GM18873 (cell line): ENCODE measurements around the gene FOXN3.

ENCODE experiments used
- ATAC-seq: cut with Tn5 transposase; IDR thresholded peaks from one replicate; pipeline ENCODE4 v1.9.1; 2021; ENCODE audit warnings: mild to moderate bottlenecking, moderate library complexity, moderate number of reproducible peaks; ENCODE audit not compliant: unreplicated experiment, low FRiP score

The FOXN3 gene

DNA sequence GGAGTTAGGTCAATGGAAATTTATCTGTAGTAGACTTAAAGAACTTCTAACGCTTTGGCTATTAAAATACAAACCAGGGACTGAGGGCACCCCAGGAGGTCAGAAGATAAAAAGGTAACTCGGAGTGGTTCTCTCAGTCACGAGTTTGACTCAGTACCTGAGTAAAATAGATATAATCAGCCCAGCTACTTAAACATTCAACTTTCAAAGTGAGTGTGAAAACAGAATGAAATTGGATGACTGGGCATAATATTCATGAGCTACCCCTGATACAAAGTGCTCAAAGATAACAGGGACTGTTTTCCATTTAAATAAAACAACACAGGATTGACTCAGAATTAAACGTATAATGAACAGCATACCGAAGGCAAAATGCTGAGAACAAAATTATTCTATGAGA, 75.0 kb downstream of the FOXN3 start:
- no peak for ATAC-seq

DNA sequence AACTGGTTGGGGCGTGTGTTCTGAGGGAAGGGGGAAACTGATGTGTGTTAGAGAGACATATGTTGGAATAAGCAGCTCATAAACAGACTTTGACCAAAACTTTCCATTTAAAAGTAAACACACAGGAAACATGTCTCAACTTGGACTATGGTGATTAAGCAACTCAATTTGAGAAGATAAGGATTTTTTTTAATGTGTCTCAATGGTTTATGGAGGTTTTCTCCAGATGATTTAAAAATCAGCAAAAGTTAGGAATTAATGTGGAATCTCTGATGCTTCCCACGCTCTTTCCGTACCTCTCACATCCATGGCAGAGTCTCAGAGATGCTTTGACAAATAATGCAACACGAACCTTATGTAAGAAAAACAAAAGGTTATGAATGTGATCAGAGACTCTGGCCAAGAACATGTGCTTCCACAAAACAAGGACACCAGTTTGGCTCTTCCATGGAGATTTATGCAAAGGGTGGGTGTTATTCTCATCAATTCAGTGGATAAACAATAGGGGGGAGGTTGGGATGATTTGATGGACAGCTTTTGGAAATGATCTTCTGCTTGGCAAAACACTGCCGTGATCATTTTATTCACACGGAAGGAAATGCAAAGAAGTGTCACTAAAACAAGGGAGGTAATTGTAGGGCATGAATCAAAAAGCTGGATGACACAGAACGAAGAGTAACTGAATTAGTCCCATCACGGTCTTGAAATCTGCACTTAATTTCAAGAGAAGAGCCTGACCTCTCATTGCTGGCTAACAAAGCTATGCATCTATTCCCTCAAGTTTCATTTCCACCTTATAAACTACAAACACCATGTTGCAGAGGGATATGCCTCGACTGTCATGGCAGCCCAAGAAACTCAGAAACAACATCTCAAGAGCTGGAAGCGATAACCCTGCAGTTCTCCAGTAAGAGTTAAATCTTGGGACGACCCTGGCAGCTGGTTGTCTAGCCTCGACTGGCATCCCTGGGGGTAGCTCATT, 76.5 kb downstream of the FOXN3 start:
- no peak for ATAC-seq

DNA sequence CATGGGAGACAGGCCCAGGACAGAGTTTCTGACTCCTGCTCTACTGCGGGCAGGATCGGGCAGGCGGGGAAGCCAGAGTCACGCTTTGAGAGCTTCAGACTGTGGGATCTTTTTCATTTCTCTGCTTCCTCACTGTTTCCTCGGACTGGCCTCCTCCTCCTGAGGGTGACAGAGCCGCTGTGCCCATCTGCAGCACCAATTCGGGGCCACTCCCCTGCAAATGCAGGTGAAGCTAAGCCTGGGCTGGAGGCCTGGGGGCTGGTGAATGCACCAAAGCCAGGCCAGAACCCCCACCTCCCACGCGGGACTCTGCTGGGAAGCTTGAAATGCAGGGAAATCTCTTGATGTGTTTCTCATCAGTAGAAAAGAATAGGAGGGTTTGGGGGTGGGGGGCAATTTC, 77.5 kb downstream of the FOXN3 start:
- no peak for ATAC-seq

DNA sequence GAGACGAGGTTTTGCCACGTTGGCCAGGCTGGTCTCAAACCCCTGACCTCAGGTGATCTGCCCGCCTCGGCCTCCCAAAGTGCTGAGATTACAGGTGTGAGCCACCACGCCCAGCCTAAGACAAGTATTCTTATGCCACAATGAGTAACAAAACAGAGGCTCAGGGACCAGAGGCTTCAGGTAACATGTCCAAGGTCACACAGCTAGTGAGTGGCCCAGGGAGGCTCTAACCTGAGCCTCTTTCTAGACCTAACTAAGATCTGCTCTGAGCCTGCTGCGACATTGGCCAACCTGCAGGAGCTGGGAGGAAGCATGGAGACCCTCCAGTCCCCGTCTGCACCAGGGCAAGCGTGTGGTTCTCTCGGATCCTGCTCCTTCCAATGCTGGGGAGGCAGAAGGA, 77.9 kb downstream of the FOXN3 start:
- ATAC-seq = no peak

DNA sequence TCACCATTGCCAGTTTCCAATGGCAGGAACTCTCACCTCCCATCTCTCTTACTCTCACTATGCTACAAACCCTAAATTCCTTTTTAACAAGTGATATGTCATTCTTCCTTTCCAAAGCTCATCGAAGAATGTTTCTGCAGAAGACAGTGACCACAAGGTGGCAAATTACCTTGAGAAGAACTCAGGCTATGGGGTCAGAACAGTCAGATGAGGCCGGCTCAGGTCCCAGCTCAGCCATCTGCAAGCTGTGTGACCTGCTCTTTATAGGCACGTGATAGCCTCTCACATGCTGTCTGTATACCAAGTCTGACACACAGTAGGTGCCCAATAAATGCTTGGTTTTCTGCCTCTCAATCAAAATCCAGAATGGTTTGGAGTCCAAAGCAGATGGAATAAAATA, 80.7 kb downstream of the FOXN3 start:
- ATAC-seq = no peak

DNA sequence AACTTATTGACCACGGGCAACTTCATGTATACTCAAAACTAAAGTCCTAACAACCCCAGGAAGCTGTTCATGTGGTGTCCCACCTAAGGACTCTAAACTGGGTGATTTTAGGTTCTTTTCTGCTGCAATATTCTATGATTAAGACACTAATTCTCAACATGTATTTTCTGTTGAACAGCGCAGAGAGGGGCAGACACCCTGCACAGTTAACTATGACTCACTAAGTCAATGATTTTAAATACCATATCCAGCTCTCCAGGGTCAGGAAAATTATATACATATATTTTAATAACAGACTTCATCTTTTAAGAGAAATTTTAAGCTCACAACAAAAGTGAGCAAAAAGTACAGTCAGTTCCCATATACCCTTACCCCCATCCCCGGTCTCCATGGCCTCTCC, 85.0 kb downstream of the FOXN3 start:
- ATAC-seq = no peak

DNA sequence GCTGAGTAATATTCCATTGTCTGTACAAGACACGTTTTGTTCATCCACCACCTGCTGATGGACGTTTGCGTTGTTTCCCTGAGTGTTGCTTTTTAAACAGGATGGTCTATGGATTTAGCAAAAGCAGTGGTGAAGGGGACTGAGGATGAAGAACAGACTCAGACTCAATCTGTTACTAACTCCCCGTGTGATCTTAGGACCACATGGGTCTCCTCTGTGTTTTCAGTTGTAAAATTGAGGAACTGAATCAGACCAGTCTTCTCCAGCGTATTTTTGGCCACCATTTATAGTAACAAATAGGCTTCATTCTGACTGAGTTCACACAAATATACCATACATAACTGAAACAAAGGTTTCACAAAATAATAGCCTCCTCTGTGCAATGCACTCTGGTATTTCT, 85.6 kb downstream of the FOXN3 start:
- ATAC-seq = peak; percentile 65

DNA sequence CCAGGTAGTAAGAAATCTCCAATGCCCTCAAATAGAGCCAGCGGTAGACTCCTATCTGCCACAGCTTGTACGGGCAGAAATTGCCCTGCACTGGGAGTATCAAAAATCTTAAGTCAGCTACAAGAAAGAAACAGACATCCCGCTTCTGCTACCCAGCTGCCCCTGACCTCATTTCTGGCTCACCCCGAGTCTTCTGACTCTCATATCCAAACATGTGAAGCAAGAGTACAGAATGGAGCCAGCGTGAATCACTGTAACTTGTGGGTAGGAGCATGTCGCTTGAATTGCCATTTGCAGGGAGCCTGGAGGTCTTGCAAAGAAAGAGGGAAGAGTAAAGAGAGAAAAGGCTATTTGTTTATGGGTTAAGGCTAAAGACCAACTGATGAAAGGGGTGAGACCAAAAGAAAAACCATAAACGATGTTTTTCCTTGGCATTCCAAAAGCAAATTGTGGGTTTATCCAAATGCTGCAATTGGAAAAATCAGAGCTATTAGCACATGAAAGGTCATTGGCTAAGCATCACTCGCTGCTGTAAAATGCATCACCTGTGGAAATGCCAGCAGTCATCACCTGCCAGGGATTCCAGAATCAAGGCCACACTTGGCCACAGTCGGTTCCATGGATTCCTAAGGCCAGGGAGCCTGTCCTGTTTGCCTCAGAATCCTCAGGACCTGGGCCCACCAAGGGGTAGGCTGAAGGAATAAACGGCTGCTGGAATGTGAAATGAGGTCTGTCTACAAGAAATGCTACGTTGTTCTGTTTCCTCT, 86.6 kb downstream of the FOXN3 start:
- ATAC-seq = no peak

DNA sequence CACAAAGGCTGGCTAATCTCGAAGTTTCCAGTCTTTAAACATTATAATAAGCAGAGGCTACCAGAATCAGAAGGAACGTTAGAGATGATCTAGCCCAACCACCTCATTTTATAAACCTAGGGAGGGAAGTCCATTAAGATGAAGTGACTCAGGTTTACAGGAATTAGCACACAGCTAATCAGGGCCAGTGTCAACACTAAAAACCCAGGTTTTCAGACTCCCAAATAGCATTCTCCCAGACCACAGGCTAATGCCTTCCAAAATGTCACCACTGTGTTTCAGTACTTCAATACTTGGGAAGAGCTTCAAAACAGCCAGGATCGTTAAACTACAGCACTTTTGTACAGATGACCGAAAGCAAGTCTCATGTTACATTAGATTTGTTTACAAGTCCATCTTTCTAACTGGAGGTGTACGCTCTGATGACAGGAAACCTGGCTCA, 89.2 kb downstream of the FOXN3 start:
- ATAC-seq = no peak

DNA sequence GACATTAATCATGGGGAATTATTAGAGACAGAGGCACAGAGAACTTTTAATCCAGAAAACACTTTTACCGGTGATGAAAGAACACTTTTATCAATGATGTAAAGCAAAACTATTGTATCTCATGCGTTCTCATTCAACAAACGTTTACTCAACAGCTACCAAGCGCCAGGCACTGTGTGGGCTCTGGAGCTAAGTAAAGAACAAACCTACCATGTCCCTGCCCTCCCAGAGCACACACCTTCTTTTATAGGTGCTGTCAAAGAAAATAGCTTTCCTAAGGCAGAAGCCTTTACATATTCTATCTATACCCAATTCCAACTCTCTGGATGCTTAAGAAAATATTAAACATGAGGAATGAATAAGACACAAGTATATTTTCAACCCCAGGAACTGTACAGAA, 91.1 kb downstream of the FOXN3 start:
- no peak for ATAC-seq

DNA sequence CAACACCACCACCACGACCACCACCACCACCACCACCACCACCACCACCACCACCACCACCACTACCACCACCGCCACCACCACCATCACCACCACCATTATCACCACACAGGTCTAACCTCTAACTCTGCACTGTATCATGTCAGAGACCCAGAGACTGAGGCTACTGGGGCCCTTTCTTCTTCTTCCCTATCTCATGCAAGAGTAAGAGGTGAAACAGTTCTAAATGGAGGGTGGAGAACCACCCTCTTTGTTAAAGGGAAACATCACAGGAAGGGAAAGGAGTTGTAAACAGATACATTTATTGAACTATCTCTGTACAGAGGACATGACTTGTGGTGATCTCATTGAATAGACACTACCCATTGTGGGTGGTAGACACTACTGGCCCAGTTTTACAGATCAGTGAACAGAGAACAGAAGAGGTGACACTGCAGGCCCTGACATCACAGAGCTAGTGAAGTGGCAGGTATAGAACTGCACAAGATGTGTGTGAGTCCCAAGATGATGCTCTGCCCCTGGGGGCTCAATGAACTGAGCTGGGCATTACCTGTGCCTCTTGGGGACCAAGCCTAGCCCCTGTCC, 91.6 kb downstream of the FOXN3 start:
- ATAC-seq = no peak

DNA sequence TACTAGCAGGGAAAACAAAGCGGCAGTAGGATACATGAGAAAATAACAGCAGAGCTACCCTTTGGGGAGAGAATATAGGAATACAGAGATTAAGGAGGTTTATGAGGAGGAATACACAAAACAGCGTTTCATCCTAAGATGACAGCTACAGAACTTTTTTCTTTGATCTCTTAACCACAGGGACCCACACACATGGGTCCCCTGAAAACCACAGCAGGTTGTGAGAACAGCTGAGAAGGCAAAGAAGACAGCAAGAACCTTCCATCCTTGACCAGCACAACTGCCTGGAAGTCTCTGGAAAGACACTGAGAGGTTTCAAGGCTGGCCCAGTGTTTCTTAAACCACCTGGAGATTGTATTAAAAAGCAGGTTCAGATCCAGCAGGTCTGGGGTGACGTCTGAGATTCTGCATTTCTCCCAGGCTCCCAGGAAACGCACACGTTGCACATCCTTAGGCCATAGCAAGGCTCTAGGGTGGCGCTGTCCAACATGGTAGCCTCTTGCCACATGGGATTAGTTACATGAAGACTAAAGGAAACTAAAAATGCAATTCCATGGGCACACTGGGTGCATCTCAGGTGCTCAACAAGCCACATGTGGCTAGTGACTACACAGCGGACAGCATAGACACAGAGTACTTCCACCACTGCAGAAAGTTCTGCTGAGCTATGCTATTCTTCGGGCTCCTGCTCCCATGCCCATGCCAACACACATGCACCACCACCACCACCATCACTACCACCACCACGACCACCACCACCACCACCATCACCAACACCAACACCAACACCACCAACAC, 92.3 kb downstream of the FOXN3 start:
- ATAC-seq = no peak

DNA sequence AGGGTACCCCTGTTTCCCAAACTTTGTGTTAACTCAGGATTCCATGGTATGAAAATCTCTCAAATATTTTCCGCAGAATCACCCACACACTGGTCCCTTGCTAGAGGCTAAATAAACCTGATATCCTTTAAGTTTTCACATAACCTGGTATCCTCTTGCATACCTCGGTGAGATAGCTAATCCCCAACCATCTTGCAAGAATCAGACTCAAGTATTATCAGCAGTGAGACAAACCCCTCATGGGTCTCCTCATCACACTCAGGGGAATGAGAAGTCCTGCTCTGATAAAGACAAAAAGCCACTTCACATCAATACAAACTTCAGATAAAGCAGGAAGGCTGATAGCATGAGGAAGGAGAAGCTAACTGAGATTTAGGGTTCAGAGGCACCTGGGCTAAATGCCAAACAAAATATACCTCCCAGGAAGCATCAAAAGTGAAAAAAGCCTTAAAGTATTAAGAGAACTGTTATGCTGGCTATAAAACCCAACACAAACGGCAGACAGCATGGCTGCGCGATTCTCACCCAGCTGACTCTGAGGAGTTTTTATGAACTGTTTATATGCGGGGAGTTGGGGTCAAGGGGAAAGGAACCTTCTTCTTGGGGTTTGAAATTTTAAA, 96.5 kb downstream of the FOXN3 start:
- no peak for ATAC-seq

DNA sequence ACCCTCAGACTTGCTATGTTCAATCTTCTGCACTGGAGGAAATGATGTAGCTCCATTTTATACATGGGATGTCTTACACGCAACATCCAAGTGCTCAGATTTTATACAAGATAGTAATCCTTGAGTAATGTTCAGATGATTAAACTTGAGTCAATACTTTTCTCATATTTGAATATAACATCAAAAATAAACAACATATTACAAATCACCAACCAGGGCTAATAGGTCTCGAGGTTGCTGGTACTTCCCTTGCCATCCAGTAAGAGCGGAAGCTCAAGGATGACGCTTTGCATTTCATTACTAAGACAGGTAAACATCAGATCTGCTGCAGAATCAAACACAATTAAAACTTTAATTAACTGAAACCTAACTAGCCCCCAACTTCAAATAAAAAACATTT, 97.3 kb downstream of the FOXN3 start:
- ATAC-seq = no peak

DNA sequence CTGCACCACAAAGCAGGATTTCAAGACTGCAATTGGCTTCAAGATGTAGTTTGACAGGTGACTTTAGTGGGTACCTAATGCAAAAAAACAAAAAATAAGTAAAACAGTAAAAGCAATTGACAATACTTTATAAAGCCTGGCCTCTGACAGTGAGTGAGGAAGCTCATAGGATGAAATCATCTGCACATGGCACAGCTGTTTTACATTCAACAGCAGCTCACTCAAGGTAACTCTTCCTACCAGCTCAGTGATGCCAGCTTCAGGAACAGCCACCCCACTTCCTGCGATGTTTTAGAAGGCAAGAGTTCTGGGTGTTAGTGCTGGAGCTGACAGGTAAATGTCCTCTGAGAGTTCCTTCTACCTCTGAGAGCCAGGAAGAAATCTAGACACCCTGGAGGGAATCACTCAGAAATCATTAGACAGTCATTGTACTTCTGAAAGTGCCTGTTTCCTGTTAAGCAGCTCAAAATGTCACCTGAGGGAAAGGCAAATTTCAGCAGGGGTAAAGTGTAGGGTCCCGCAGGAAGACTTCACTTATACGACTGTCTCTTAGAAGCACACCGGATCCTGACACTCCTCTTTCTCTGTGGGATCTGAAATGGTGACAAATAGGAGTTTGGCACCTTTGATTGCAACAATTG, 99.9 kb downstream of the FOXN3 start:
- ATAC-seq = peak; percentile 90

DNA sequence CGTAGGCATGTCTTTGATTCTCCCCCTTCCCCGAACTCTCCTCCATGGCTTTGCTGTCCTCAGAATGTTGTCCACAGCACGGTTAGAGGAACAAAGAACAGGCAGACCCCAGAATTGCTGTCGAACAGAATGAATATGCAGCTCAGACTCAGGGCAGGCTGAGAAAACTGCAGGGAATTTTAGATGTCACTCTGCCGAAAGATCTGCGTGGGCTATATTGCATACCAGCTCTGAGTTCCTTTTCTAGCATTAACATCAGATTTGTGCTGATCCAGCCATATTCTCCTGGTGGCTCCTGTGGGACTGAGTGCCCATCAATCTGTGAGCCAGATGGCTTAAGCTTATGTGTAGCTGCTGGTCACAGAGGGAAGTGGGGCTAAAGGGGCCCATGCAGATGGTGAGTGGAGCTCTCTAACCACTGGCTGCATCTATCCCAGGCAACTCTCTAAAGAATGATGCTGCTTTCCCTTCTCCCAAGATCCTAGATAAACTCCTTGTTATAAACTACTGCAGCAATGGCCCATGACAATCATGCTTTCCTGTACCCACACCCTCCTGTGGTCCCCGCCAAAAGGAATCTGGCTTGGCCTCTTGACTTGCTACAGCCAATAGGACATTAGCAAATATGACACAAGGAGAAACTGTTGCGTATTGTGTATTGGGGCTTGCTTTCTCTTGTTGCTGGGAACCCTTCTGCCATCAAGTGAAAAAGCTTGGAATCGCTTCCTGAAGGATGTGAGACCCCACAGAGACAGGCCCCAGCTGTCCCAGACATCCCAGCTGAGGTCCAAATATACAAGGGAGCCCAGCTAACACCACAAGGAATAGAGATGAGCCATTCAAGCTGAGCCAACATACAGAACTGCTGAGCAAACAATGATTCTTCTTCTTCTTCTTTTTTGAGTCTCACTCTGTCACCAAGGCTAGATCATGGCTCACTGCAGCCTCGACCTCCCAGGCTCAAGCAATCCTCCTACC, 101.3 kb downstream of the FOXN3 start:
- no peak for ATAC-seq

DNA sequence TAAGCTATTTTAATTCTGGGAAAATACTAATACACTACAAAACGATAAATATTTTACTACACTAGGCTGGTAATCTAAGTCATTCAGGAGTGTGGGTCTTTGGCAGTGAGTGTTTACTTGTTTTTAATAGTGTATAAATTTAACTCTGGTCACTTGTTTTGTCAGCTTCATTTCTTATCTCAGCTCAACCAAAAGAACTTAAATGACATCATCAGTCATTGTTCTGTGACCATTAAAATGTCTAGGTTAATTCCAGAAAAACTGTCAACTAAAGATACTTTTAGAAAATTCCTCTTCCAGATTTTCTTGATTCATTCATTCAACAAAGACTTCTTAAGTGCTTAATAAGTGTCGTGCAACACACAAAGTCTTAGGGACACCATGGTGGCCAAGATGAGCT, 102.8 kb downstream of the FOXN3 start:
- no peak for ATAC-seq

DNA sequence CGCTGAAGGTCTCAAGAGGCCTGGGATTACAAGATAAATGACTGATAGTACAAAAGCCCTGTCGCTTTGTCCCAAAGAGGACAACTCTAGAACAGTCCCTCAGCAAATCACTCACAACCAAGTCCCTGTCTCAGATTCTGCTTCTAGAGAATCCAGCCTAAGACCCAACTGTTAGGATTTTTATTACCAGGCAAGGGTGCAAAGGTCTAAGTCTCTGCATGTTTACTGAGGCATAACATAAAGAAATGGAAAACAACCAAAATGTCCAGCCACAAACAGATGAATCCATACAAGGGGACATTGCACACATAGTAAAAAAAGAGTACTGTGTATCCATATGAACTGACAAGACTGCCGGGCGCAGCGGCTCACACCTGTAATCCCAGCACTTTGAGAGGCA, 104.1 kb downstream of the FOXN3 start:
- no peak for ATAC-seq
